CD4-positive, alpha-beta memory T cell (primary cell): ENCODE measurements around the gene SRRM3. TPM values are rescaled to one million over a fixed set of nuclear protein-coding genes. Genes with fewer than 3 reads are reported as not detected.
"Not testable (repeated sequence)": the region's sequence is repeated elsewhere in the genome, so short reads cannot be mapped to it uniquely, and the experiment has no call there.

Source experiments
- CTCF ChIA-PET: fragments of 350-600 bp; sonication (Branson Sonifier 250); formaldehyde crosslinking; loops from one replicate; lab custom pipeline; 2021; ENCODE audit warnings: inconsistent platforms; ENCODE audit not compliant: partially characterized antibody; lab: Charles Lee
- POLR2A ChIA-PET: fragments of 350-600 bp; sonication (Branson Sonifier 250); formaldehyde crosslinking; loops from one replicate; lab custom pipeline; 2021; ENCODE audit not compliant: partially characterized antibody; lab: Charles Lee
- DNase-seq, 5 donors: peaks; one replicate each; pipeline versions ENCODE4 v3.0.0 to v3.0.0-alpha.2; 2020 to 2022; ENCODE audit warnings: mixed read lengths in 1 of 5
- H3K27ac ChIP-seq: one replicate; pipeline ENCODE4 v1.7.0; 2013; ENCODE audit warnings: low read depth, low read length
- H3K27me3 ChIP-seq: 2 replicates; pipeline ENCODE4 v1.7.0; 2013; ENCODE audit warnings: mild to moderate bottlenecking, low read length, moderate library complexity; ENCODE audit not compliant: insufficient read depth
- H3K36me3 ChIP-seq: 2 replicates; pipeline ENCODE4 v1.7.0; 2013; ENCODE audit warnings: mild to moderate bottlenecking, low read length, moderate library complexity; ENCODE audit not compliant: insufficient read depth
- H3K4me1 ChIP-seq: 2 replicates; pipeline ENCODE4 v1.7.0; 2013; ENCODE audit warnings: mild to moderate bottlenecking, low read length, moderate library complexity; ENCODE audit not compliant: insufficient read depth
- H3K4me3 ChIP-seq, 2 donors: one replicate each; pipeline ENCODE4 v1.7.0; 2013; ENCODE audit warnings: low read length in 2 of 2, mild to moderate bottlenecking in 1 of 2
- H3K9me3 ChIP-seq, 2 donors: one replicate each; pipeline ENCODE4 v1.7.0; 2013; ENCODE audit warnings: low read length in 2 of 2, control low read depth in 1 of 2; ENCODE audit not compliant: control insufficient read depth in 1 of 2
- H3K27ac Mint-ChIP-seq, 7 donors: one replicate each; pipeline ENCODE4 v1.8.0; 2020 to 2021; ENCODE audit warnings: mixed read lengths in 7 of 7, mild to moderate bottlenecking in 6 of 7, inconsistent platforms in 3 of 7, moderate library complexity in 3 of 7
- H3K27me3 Mint-ChIP-seq, 2 donors: one replicate each; pipeline ENCODE4 v1.8.0; 2020 to 2021; ENCODE audit warnings: mixed read lengths in 2 of 2
- H3K36me3 Mint-ChIP-seq, 2 donors: one replicate each; pipeline ENCODE4 v1.8.0; 2020 to 2021; ENCODE audit warnings: mixed read lengths in 2 of 2, inconsistent platforms in 1 of 2, mild to moderate bottlenecking in 1 of 2
- H3K4me1 Mint-ChIP-seq, 4 donors: one replicate each; pipeline ENCODE4 v1.8.0; 2020 to 2021; ENCODE audit warnings: mixed read lengths in 4 of 4, mild to moderate bottlenecking in 1 of 4
- H3K4me3 Mint-ChIP-seq, 8 donors: one replicate each; pipeline ENCODE4 v1.8.0; 2020 to 2021; ENCODE audit warnings: mixed read lengths in 8 of 8, mild to moderate bottlenecking in 7 of 8, moderate library complexity in 6 of 8, inconsistent platforms in 3 of 8
- H3K9me3 Mint-ChIP-seq, 8 donors: one replicate each; pipeline ENCODE4 v1.8.0; 2020 to 2021; ENCODE audit warnings: mixed read lengths in 8 of 8, mild to moderate bottlenecking in 5 of 8, inconsistent platforms in 3 of 8, moderate library complexity in 1 of 8
- intact Hi-C: fragments of 100-400 bp; cut with micrococcal nuclease; formaldehyde crosslinking; loops from one replicate; pipeline ENCODE4 v1.15.1; 2023
- polyA plus RNA-seq, 2 donors: library from polyadenylated mRNA; unstranded; fragments of 300-500 nt; fragmentation: Illumina TruSeq; gene quantifications; one replicate each; pipeline ENCODE4 v1.2.3, GENCODE V29; 2021
- total RNA-seq, 2 experiments: library from RNA; stranded (reverse); gene quantifications; one replicate each; pipeline ENCODE4 v1.2.3, GENCODE V29; 2021

The SRRM3 gene
- total and polyA plus RNA-seq, 4 experiments from 2014 or later: not detected

- Mint-ChIP-seq H3K4me3 (no peak overlapping the region), H3K27me3 (peaks cover 14 to 28% of the 10 kb centered on the region in 2 donors), H3K9me3 (no peaks in the 10 kb centered on the region), H3K27ac (no peak overlapping the region), H3K36me3 (no peaks in the 10 kb centered on the region), H3K4me1 (peaks cover 2 to 10% (median 5%) of the 10 kb centered on the region in 4 donors)
- H3K9me3 ChIP-seq: no peaks in the 10 kb centered on the region
- no peak overlapping the region for H3K4me3 ChIP-seq
- no peak overlapping the region for H3K27ac ChIP-seq
- peaks cover 5% of the 10 kb centered on the region for H3K4me1 ChIP-seq
- ChIA-PET CTCF (no interaction called here), POLR2A (no interaction called here)
- H3K36me3 ChIP-seq: no peaks in the 10 kb centered on the region
- H3K27me3 ChIP-seq: no peaks in the 10 kb centered on the region
- no peak for DNase-seq
- intact Hi-C loops: no loop called here
These were observed 36.6 kb downstream of the SRRM3 start for GRCh38 chr7:76238326-76238725.

GRCh38 chr7:76241141-76241540 is 39.4 kb downstream of the SRRM3 start:
- Histone ChIP-seq H3K4me1 (no peaks in the 10 kb centered on the region), H3K27ac (no peak overlapping the region), H3K9me3 (no peaks in the 10 kb centered on the region), H3K27me3 (no peaks in the 10 kb centered on the region), H3K4me3 (no peak overlapping the region), H3K36me3 (no peaks in the 10 kb centered on the region)
- ChIA-PET CTCF (no interaction called here), POLR2A (no interaction called here)
- intact Hi-C loops: no loop called here
- Mint-ChIP-seq H3K36me3 (no peaks in the 10 kb centered on the region), H3K9me3 (no peaks in the 10 kb centered on the region), H3K4me1 (no peaks in the 10 kb centered on the region), H3K4me3 (no peak overlapping the region), H3K27me3 (peaks cover 7 to 20% of the 10 kb centered on the region in 2 donors), H3K27ac (no peak overlapping the region)
- DNase-seq: no peak

GRCh38 chr7:76242517-76243063 is 40.9 kb downstream of the SRRM3 start:
- intact Hi-C loops, H3K36me3 Mint-ChIP-seq, H3K36me3 ChIP-seq, H3K4me1 Mint-ChIP-seq, H3K27me3 ChIP-seq, H3K9me3 ChIP-seq, H3K4me3 Mint-ChIP-seq, H3K27ac Mint-ChIP-seq, DNase-seq, H3K4me1 ChIP-seq, H3K9me3 Mint-ChIP-seq, CTCF ChIA-PET, POLR2A ChIA-PET, H3K27ac ChIP-seq, H3K4me3 ChIP-seq: not testable (repeated sequence)
- H3K27me3 Mint-ChIP-seq: peaks cover 4 to 18% of the 10 kb centered on the region in 2 donors

GRCh38 chr7:76244781-76245391 is 43.2 kb downstream of the SRRM3 start:
- Mint-ChIP-seq H3K27ac (no peak overlapping the region), H3K9me3 (no peaks in the 10 kb centered on the region), H3K4me1 (no peaks in the 10 kb centered on the region), H3K36me3 (no peaks in the 10 kb centered on the region), H3K27me3 (peaks cover 1 to 10% of the 10 kb centered on the region in 2 donors), H3K4me3 (no peak overlapping the region)
- H3K4me1 ChIP-seq: no peaks in the 10 kb centered on the region
- H3K4me3 ChIP-seq: no peak overlapping the region
- intact Hi-C loops: no loop called here
- no peaks in the 10 kb centered on the region for H3K27me3 ChIP-seq
- POLR2A ChIA-PET: no interaction called here
- no peaks in the 10 kb centered on the region for H3K9me3 ChIP-seq
- H3K36me3 ChIP-seq: no peaks in the 10 kb centered on the region
- H3K27ac ChIP-seq: no peak overlapping the region
- no peak for DNase-seq
- CTCF ChIA-PET: no interaction called here

GRCh38 chr7:76246804-76247389 is 45.2 kb downstream of the SRRM3 start:
- DNase-seq: no peak
- H3K4me3 Mint-ChIP-seq: no peak overlapping the region
- no peaks in the 10 kb centered on the region for H3K9me3 Mint-ChIP-seq
- H3K4me1 Mint-ChIP-seq: no peaks in the 10 kb centered on the region
- Histone ChIP-seq H3K27me3 (no peaks in the 10 kb centered on the region), H3K27ac (no peak overlapping the region), H3K9me3 (no peaks in the 10 kb centered on the region), H3K36me3 (no peaks in the 10 kb centered on the region), H3K4me3 (no peak overlapping the region), H3K4me1 (no peaks in the 10 kb centered on the region)
- ChIA-PET POLR2A (no interaction called here), CTCF (no interaction called here)
- peaks cover 1 to 10% of the 10 kb centered on the region in 2 donors for H3K27me3 Mint-ChIP-seq
- H3K27ac Mint-ChIP-seq: no peak overlapping the region
- H3K36me3 Mint-ChIP-seq: no peaks in the 10 kb centered on the region
- intact Hi-C loops: no loop called here

GRCh38 chr7:76247938-76248337 is 46.2 kb downstream of the SRRM3 start:
- no peaks in the 10 kb centered on the region for H3K27me3 ChIP-seq
- no peaks in the 10 kb centered on the region for H3K36me3 ChIP-seq
- DNase-seq: no peak
- no peak overlapping the region for H3K4me3 Mint-ChIP-seq
- no peak overlapping the region for H3K27ac ChIP-seq
- H3K9me3 ChIP-seq: no peaks in the 10 kb centered on the region
- H3K36me3 Mint-ChIP-seq: no peaks in the 10 kb centered on the region
- POLR2A ChIA-PET: no interaction called here
- CTCF ChIA-PET: no interaction called here
- no peaks in the 10 kb centered on the region for H3K9me3 Mint-ChIP-seq
- no peak overlapping the region for H3K27ac Mint-ChIP-seq
- no peak overlapping the region for H3K4me3 ChIP-seq
- H3K4me1 Mint-ChIP-seq: no peaks in the 10 kb centered on the region
- intact Hi-C loops: no loop called here
- peaks cover 1 to 10% of the 10 kb centered on the region in 2 donors for H3K27me3 Mint-ChIP-seq
- H3K4me1 ChIP-seq: no peaks in the 10 kb centered on the region

- no peaks in the 10 kb centered on the region for H3K9me3 ChIP-seq
- H3K4me1 ChIP-seq: no peaks in the 10 kb centered on the region
- H3K4me3 ChIP-seq: no peak overlapping the region
- no peak overlapping the region for H3K4me3 Mint-ChIP-seq
- no peaks in the 10 kb centered on the region for H3K9me3 Mint-ChIP-seq
- no peak overlapping the region for H3K27ac ChIP-seq
- CTCF ChIA-PET: no interaction called here
- H3K36me3 ChIP-seq: no peaks in the 10 kb centered on the region
- no peaks in the 10 kb centered on the region for H3K4me1 Mint-ChIP-seq
- H3K36me3 Mint-ChIP-seq: no peaks in the 10 kb centered on the region
- POLR2A ChIA-PET: no interaction called here
- H3K27me3 Mint-ChIP-seq: peaks cover 6% of the 10 kb centered on the region in 2 donors
- intact Hi-C loops: no loop called here
- no peak for DNase-seq
- H3K27me3 ChIP-seq: no peaks in the 10 kb centered on the region
- H3K27ac Mint-ChIP-seq: no peak overlapping the region
These were observed 50.3 kb downstream of the SRRM3 start for GRCh38 chr7:76252021-76252420.
